Type B pancreatic cell (in vitro differentiated cells): ENCODE data around the gene AACS. TPM values are rescaled to one million over a fixed set of nuclear protein-coding genes. Genes with fewer than 3 reads are reported as not detected.
A peak's percentile ranks its signal among the peaks of the same experiment; 100 is the strongest.

Experiments used
- DNase-seq: peaks from one replicate; pipeline ENCODE4 v3.0.0; 2021; ENCODE audit warnings: mixed read lengths; ENCODE audit not compliant: unreplicated experiment; ENCODE audit errors: extremely low spot score
- H3K27ac Mint-ChIP-seq: 2 replicates; pipeline ENCODE4 v1.8.0; 2021; ENCODE audit warnings: mild to moderate bottlenecking, mixed read lengths
- H3K27me3 Mint-ChIP-seq: 2 replicates; pipeline ENCODE4 v1.8.0; 2021; ENCODE audit warnings: mixed read lengths
- H3K36me3 Mint-ChIP-seq: 2 replicates; pipeline ENCODE4 v1.8.0; 2021; ENCODE audit warnings: mixed read lengths
- H3K4me1 Mint-ChIP-seq: one replicate; pipeline ENCODE4 v1.8.0; 2021; ENCODE audit warnings: mixed read lengths; ENCODE audit not compliant: unreplicated experiment
- H3K4me3 Mint-ChIP-seq: 2 replicates; pipeline ENCODE4 v1.8.0; 2021; ENCODE audit warnings: mild to moderate bottlenecking, mixed read lengths
- H3K9me3 Mint-ChIP-seq: 2 replicates; pipeline ENCODE4 v1.8.0; 2021; ENCODE audit warnings: mixed read lengths
- total RNA-seq: library from RNA; stranded (reverse); gene quantifications from 2 replicates; pipeline ENCODE4 v1.2.1, GENCODE V29; 2021; ENCODE audit warnings: low replicate concordance
- TF ChIP-seq, protein P1 (sequence below): fragments of 200-600 bp; sonication (generic); conservative IDR thresholded peaks from 2 replicates; pipeline ENCODE4 v1.5.0; 2021; ENCODE audit warnings: antibody characterized with exemption, mild to moderate bottlenecking

Gene AACS
- total RNA-seq, 1 donor from 2014 or later = 37.1 TPM

DNA sequence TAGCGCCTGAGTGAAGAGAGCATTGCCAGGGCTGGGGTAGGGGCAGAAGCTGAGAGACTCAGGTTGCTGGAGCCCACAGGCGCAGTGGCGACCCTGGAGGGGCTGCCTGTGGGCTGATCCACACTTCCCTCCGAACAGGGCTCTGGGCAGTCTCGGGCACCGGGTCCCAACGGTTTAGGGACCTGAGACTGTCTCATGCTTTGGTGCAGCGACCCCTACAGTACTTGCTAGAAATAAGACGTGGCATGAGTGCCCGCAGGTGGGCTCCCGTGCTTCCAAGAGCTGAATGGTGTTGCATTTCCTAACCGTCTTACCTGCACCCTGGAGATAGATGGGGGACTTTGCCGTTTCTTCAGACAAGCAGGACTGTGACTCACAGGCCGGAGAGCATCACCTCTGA, 57.4 kb downstream of the AACS start:
- Mint-ChIP-seq H3K27me3 (no peaks in the 10 kb centered on the region), H3K4me1 (peaks cover 8% of the 10 kb centered on the region), H3K4me3 (no peak overlapping the region), H3K27ac (no peak overlapping the region), H3K9me3 (no peaks in the 10 kb centered on the region), H3K36me3 (peaks cover 40% of the 10 kb centered on the region)
- TF ChIP-seq, protein P1, sequence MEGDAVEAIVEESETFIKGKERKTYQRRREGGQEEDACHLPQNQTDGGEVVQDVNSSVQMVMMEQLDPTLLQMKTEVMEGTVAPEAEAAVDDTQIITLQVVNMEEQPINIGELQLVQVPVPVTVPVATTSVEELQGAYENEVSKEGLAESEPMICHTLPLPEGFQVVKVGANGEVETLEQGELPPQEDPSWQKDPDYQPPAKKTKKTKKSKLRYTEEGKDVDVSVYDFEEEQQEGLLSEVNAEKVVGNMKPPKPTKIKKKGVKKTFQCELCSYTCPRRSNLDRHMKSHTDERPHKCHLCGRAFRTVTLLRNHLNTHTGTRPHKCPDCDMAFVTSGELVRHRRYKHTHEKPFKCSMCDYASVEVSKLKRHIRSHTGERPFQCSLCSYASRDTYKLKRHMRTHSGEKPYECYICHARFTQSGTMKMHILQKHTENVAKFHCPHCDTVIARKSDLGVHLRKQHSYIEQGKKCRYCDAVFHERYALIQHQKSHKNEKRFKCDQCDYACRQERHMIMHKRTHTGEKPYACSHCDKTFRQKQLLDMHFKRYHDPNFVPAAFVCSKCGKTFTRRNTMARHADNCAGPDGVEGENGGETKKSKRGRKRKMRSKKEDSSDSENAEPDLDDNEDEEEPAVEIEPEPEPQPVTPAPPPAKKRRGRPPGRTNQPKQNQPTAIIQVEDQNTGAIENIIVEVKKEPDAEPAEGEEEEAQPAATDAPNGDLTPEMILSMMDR = no peak
- no peak for DNase-seq

DNA sequence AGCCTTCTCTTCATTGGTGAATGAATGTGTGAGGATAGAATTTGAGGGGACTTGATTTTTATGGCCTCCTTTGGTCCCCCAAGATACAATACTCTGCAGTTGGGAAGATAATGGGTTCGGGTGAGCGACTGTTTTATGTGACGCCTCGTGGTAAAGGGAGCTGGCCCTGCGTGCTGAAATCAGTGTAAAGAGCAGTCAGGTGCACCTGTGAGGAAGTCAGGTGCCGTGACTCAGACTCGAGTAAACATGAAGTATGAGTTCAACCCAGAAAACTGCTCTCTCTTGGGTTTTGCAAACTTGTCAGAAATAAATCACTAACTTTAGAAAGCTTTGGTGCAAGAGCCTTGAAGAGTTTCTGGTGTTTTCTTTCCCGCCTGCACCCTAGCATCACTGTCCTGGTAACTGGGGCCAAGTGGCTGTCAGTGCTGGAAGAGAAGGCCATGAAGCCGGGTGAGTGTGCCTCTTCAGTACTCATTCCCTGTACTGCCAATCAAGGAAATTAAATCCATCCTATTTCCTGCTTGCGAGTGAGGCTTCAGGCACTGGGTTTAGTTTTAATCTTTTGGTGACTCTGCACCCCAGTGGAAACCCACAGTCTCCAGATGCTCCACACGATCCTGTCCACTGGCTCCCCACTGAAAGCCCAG, 59.2 kb downstream of the AACS start:
- Mint-ChIP-seq H3K27me3 (no peaks in the 10 kb centered on the region), H3K4me3 (peak overlapping the region; percentile 67), H3K27ac (peak overlapping the region; percentile 96), H3K4me1 (peaks cover 8% of the 10 kb centered on the region), H3K36me3 (peaks cover 34% of the 10 kb centered on the region), H3K9me3 (no peaks in the 10 kb centered on the region)
- DNase-seq = no peak
- TF ChIP-seq, protein P1 = no peak

GRCh38 chr12:125125271-125125670, 60.0 kb downstream of the AACS start:
- H3K36me3 Mint-ChIP-seq = peaks cover 32% of the 10 kb centered on the region
- peaks cover 7% of the 10 kb centered on the region for H3K4me1 Mint-ChIP-seq
- TF ChIP-seq, protein P1 = no peak
- no peaks in the 10 kb centered on the region for H3K27me3 Mint-ChIP-seq
- peak overlapping the region; percentile 96 for H3K27ac Mint-ChIP-seq
- peak overlapping the region; percentile 30 for H3K4me3 Mint-ChIP-seq
- DNase-seq = no peak
- no peaks in the 10 kb centered on the region for H3K9me3 Mint-ChIP-seq

GRCh38 chr12:125128439-125129178, 63.4 kb downstream of the AACS start:
- H3K4me3 Mint-ChIP-seq = no peak overlapping the region
- TF ChIP-seq, protein P1 = no peak
- no peaks in the 10 kb centered on the region for H3K9me3 Mint-ChIP-seq
- no peaks in the 10 kb centered on the region for H3K4me1 Mint-ChIP-seq
- peaks cover 20% of the 10 kb centered on the region for H3K36me3 Mint-ChIP-seq
- no peak overlapping the region for H3K27ac Mint-ChIP-seq
- no peaks in the 10 kb centered on the region for H3K27me3 Mint-ChIP-seq
- no peak for DNase-seq

DNA sequence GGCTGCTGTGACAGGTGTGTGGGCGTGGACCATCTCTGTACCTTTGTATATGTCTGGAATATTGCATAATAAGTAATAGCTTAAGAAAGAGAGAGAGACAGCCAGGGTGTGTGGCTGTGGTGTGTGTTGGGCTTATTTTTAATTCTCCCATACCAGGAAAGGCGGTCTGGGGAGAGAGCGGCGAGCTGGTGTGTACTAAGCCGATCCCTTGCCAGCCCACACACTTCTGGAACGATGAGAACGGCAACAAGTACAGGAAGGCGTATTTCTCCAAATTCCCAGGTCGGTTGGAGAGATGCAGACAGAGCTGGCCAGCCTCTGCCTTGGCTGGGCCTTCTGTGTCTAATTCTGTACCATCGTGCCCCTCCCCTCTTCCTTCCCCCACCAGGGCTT, 63.9 kb downstream of the AACS start:
- TF ChIP-seq, protein P1 = no peak
- DNase-seq = no peak
- H3K27ac Mint-ChIP-seq = no peak overlapping the region
- H3K27me3 Mint-ChIP-seq = no peaks in the 10 kb centered on the region
- H3K4me3 Mint-ChIP-seq = no peak overlapping the region
- H3K4me1 Mint-ChIP-seq = no peaks in the 10 kb centered on the region
- H3K36me3 Mint-ChIP-seq = peaks cover 18% of the 10 kb centered on the region
- no peaks in the 10 kb centered on the region for H3K9me3 Mint-ChIP-seq
